Astrocyte (in vitro differentiated cells and primary cell): ENCODE measurements around the gene GID8.

Experiments
- EZH2 ChIP-seq: IDR thresholded peaks from 2 replicates; pipeline ENCODE4 v1.6.1; 2012; ENCODE audit warnings: mild to moderate bottlenecking, low read length, inconsistent platforms; ENCODE audit not compliant: insufficient read depth
- TF ChIP-seq, protein P1 (sequence below): IDR thresholded peaks from 2 replicates; pipeline ENCODE4 v1.5.1; 2011; ENCODE audit warnings: low read depth, mild to moderate bottlenecking, inconsistent platforms, low read length, moderate library complexity; ENCODE audit not compliant: insufficient read depth

DNA sequence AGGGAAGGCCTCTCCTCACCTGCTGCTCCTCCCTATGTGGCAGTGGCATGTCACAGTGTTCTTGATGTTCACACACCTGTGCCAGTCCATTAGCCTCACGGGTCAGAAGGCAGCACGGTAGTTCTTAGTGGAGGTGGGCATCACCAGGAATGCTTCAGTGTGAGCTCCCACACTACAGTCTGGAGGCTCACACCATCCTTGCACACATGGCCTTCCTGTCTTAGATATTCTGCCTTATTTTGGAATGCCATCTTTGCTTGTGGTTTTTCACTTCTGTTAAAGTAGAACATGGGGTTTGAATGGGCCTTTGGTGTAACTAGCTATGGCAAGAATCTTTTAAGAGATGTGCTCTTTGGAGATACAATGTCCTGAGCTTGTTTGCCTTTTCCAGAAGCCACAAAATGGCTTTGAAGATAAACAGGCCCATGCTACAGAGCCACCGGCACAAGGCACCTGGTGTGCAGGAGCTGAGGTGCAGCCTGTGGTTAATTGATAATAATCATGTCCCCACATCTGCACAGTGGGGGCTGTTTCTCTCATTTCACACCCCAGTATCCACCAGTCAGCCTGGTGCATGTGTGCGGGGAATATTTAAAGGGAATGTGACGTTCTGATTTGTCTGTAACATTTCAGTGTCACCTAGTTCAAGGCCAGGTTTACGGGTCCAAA lies 11.3 kb downstream of the GID8 start:
- TF ChIP-seq, protein P1, sequence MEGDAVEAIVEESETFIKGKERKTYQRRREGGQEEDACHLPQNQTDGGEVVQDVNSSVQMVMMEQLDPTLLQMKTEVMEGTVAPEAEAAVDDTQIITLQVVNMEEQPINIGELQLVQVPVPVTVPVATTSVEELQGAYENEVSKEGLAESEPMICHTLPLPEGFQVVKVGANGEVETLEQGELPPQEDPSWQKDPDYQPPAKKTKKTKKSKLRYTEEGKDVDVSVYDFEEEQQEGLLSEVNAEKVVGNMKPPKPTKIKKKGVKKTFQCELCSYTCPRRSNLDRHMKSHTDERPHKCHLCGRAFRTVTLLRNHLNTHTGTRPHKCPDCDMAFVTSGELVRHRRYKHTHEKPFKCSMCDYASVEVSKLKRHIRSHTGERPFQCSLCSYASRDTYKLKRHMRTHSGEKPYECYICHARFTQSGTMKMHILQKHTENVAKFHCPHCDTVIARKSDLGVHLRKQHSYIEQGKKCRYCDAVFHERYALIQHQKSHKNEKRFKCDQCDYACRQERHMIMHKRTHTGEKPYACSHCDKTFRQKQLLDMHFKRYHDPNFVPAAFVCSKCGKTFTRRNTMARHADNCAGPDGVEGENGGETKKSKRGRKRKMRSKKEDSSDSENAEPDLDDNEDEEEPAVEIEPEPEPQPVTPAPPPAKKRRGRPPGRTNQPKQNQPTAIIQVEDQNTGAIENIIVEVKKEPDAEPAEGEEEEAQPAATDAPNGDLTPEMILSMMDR, result no peak
- no peak for TF ChIP-seq EZH2
